Stomach (tissue), 4 donors: Measurements from ENCODE around the gene INO80.

ENCODE experiments used
- CTCF ChIP-seq, 7 experiments: fragments of 450-650 bp in 4 of 7; fragments of 200-600 bp in 3 of 7; sonication (generic) in 3 of 7; IDR thresholded peaks; one replicate each; pipeline ENCODE4 v1.5.1; 2016 to 2019; ENCODE audit warnings: antibody characterized with exemption in 7 of 7, control low read depth in 2 of 7, mild to moderate bottlenecking in 1 of 7
- EP300 ChIP-seq: sonication (generic); formaldehyde crosslinking; IDR thresholded peaks from one replicate; pipeline ENCODE4 v1.6.1; 2017; ENCODE audit warnings: antibody characterized with exemption
- POLR2A ChIP-seq, 4 donors: fragments of 450-650 bp; IDR thresholded peaks; one replicate each; pipeline ENCODE4 v1.6.1; 2016; ENCODE audit warnings: antibody characterized with exemption in 4 of 4, control low read depth in 2 of 4, mild to moderate bottlenecking in 1 of 4, moderate library complexity in 1 of 4
- POLR2AphosphoS5 ChIP-seq, 3 donors: sonication (generic); formaldehyde crosslinking; IDR thresholded peaks; one replicate each; pipeline ENCODE4 v1.6.1; 2016; ENCODE audit warnings: antibody characterized with exemption in 3 of 3

- TF ChIP-seq POLR2A (IDR thresholded peaks at IDR 0.05), result no peak
- TF ChIP-seq CTCF (IDR thresholded peaks at IDR 0.05), result no peak
- TF ChIP-seq POLR2AphosphoS5 (IDR thresholded peaks at IDR 0.05), result no peak
- no peak for TF ChIP-seq EP300
These were observed 126.0 kb downstream of the INO80 start for GRCh38 chr15:40990080-40990479.
